Heart left ventricle (tissue), 16 donors: ENCODE data around the gene LRRC38. TPM values are rescaled to one million over a fixed set of nuclear protein-coding genes. Genes with fewer than 3 reads are reported as not detected.
A peak's percentile ranks its signal among the peaks of the same experiment; 100 is the strongest.

Experiments used
- ATAC-seq, 4 donors: fragments of 200-7000 bp; cut with Tn5 transposase; one replicate each; pipeline ENCODE4 v1.9.1; 2020 to 2022; ENCODE audit warnings: moderate library complexity in 4 of 4, mild to moderate bottlenecking in 3 of 4, moderate number of reproducible peaks in 1 of 4
- DNase-seq, 5 donors: peaks; one replicate each; pipeline ENCODE4 v3.0.0-alpha.2; 2020
- H3K27ac ChIP-seq, 12 donors: fragments of 200-600 bp; sonication (generic) in 4 of 12; one replicate each; pipeline versions ENCODE4 v1.5.0 to v1.8.0; 2016 to 2022; ENCODE audit warnings: mild to moderate bottlenecking in 2 of 12
- H3K27me3 ChIP-seq, 9 donors: fragments of 200-600 bp; sonication (generic) in 2 of 9; one replicate each; pipeline versions ENCODE4 v1.5.1 to v1.8.0; 2016 to 2022; ENCODE audit warnings: mild to moderate bottlenecking in 3 of 9
- H3K36me3 ChIP-seq, 9 donors: fragments of 200-600 bp; sonication (generic) in 2 of 9; one replicate each; pipeline versions ENCODE4 v1.5.0 to v1.8.0; 2018 to 2022; ENCODE audit warnings: mild to moderate bottlenecking in 2 of 9
- H3K4me1 ChIP-seq, 12 donors: fragments of 200-600 bp; sonication (generic) in 4 of 12; one replicate each; pipeline versions ENCODE4 v1.5.0 to v1.8.0; 2016 to 2022; ENCODE audit warnings: mild to moderate bottlenecking in 3 of 12
- H3K4me3 ChIP-seq, 12 donors: fragments of 200-600 bp; sonication (generic) in 4 of 12; one replicate each; pipeline versions ENCODE4 v1.5.0 to v1.8.0; 2017 to 2022; ENCODE audit warnings: mild to moderate bottlenecking in 9 of 12, moderate library complexity in 4 of 12
- H3K9me3 ChIP-seq, 12 donors: fragments of 200-600 bp; sonication (generic) in 4 of 12; one replicate each; pipeline versions ENCODE4 v1.5.0 to v1.8.0; 2016 to 2022; ENCODE audit warnings: mild to moderate bottlenecking in 1 of 12
- CTCF ChIP-seq, 12 donors: fragments of 200-600 bp; sonication (generic) in 4 of 12; IDR thresholded peaks; one replicate each; pipeline versions ENCODE4 v1.5.0 to v1.8.0; 2018 to 2022; ENCODE audit warnings: antibody characterized with exemption in 12 of 12, mild to moderate bottlenecking in 5 of 12
- POLR2A ChIP-seq, 2 donors: fragments of 450-650 bp; IDR thresholded peaks; one replicate each; pipeline ENCODE4 v1.6.1; 2017; ENCODE audit warnings: antibody characterized with exemption in 2 of 2, mild to moderate bottlenecking in 2 of 2, moderate library complexity in 2 of 2
- WGBS, 4 donors: extraction: QIAGEN DNeasy Blood & Tissue Kit in 2 of 4; methylation state at CpG; one replicate each; pipeline versions ENCODE4 v1.1.5 to v1.1.7; 2013 to 2018; 5-methylcytosine and 5-hydroxymethylcytosine counted together
- intact Hi-C, 10 donors: fragments of 100-400 bp; cut with DNase I; formaldehyde crosslinking; loops; one replicate each; pipeline versions ENCODE4 v1.11.1 to v1.14.2; 2022
- polyA plus RNA-seq, 2 donors: library from polyadenylated mRNA; stranded (reverse); fragments of 200-250 nt; gene quantifications; one replicate each; pipeline ENCODE4 v1.2.3, GENCODE V29; 2013
- total RNA-seq, 9 donors: library from RNA; depleted of rRNA in 2 of 9; stranded (reverse); fragments of >200 nt in 2 of 9; fragmentation: NEBNext Ultra II Directional in 3 of 9; extraction: Animal tissue kit (Norgen Biotek cat#: 25700) in 3 of 9; gene quantifications; one replicate each; pipeline versions ENCODE4 v1.1.0 to v1.2.4, GENCODE V29; 2016 to 2023
- donor health status: ischemic (EF 13 %, LVEDD 7.1; RV severe dilation, severe dysfunction).
- donor health status: healthy with polysubstance abuse.
- donor health status: DM: no; HTN: yes; CAD: no.
- donor health status: DM: no; HTN: no; CAD: no.
- donor health status: ischemic (EF 25% LVEDD 6.9; RV normal size, moderate dysfunction).
- donor health status: ischemic (EF 25% LVEDD 5.7; RV mildly dilated, moderate dysfunction).
- donor health status: healthy.
- donor health status: DM: yes; HTN: yes; CAD: no.
- donor health status: ischemic (EF 35%, LVEDD 5.7; RV mildly dilated, moderate dysfunction).
- donor health status: nonischemic (EF 11% LVEDD 7.7; RV severe dilation, severe dysfunction).
- donor health status: DM: yes; HTN: yes; CAD: no.
- donor health status: PGD.
- donor health status: ischemic (EF 29% LVEDD 5.4; RV normal size, mild dysfunction).
- donor health status: nonischemic (EF 23%, LVEDD 6.1; RV moderate dilation, normal function).

Gene LRRC38
- total and polyA plus RNA-seq, 11 donors = 0.20 to 4.4 (median 1.7) TPM; not detected in 2

- H3K27me3 ChIP-seq = peaks cover 0 to 2% (median 0%) of the 10 kb centered on the region in 9 donors
- H3K27ac ChIP-seq = no peak overlapping the region
- no peaks in the 10 kb centered on the region for H3K9me3 ChIP-seq
- no peak for ATAC-seq
- no peak overlapping the region for H3K4me3 ChIP-seq
- H3K36me3 ChIP-seq = no peaks in the 10 kb centered on the region
- no peaks in the 10 kb centered on the region for H3K4me1 ChIP-seq
- no peak for TF ChIP-seq POLR2A (IDR thresholded peaks at IDR 0.05)
- TF ChIP-seq CTCF (IDR thresholded peaks at IDR 0.05) = no peak
- intact Hi-C loops = loop anchor here in 2 of 10 donors (10.0 kb wide), 1 partner anchor 82 kb away; no protein-coding TSS in a partner anchor
- DNase-seq = peak in 1 of 5 donors; percentile 15
- WGBS, 4 donors = 68 to 81% (median 75%) methylated on average over 7 of the region's 7 CpGs
Observed at GRCh38 chr1:13462682-13463081, 51.1 kb downstream of the LRRC38 start.

- H3K36me3 ChIP-seq = no peaks in the 10 kb centered on the region
- peaks cover 0 to 3% (median 0%) of the 10 kb centered on the region in 12 donors for H3K4me1 ChIP-seq
- ATAC-seq = no peak
- intact Hi-C loops = loop anchor here in 2 of 10 donors (10.0 kb wide), 1 partner anchor 83 kb away; no protein-coding TSS in a partner anchor
- DNase-seq = no peak
- no peak for TF ChIP-seq CTCF (IDR thresholded peaks at IDR 0.05)
- no peak for TF ChIP-seq POLR2A (IDR thresholded peaks at IDR 0.05)
- no peaks in the 10 kb centered on the region for H3K9me3 ChIP-seq
- no peak overlapping the region for H3K4me3 ChIP-seq
- no peak overlapping the region for H3K27ac ChIP-seq
- 74 to 88% (median 75%) methylated on average over 2 of the region's 2 CpGs for WGBS, 4 donors
- peaks cover 0 to 2% (median 0%) of the 10 kb centered on the region in 9 donors for H3K27me3 ChIP-seq
Observed at GRCh38 chr1:13461977-13462376, 51.8 kb downstream of the LRRC38 start.

- H3K4me1 ChIP-seq = peaks cover 0 to 6% (median 0%) of the 10 kb centered on the region in 12 donors
- peak overlapping the region in 1 of 12 donors; percentile 23 for H3K4me3 ChIP-seq
- 43 to 51% (median 46%) methylated on average over 15 of the region's 15 CpGs for WGBS, 4 donors
- H3K27me3 ChIP-seq = no peaks in the 10 kb centered on the region
- peak overlapping the region in 1 of 12 donors; percentile 19 for H3K27ac ChIP-seq
- no peaks in the 10 kb centered on the region for H3K9me3 ChIP-seq
- intact Hi-C loops = no loop called here
- DNase-seq (peak in 1 of 5 donors; percentile 29), ATAC-seq (peak in 3 of 4 donors; percentile 75 to 83 (median 77))
- TF ChIP-seq POLR2A (IDR thresholded peaks at IDR 0.05) = no peak
- TF ChIP-seq CTCF (IDR thresholded peaks at IDR 0.05) = no peak
- no peaks in the 10 kb centered on the region for H3K36me3 ChIP-seq
Observed at GRCh38 chr1:13456904-13457532, 56.8 kb downstream of the LRRC38 start.

GRCh38 chr1:13451399-13451965 is 62.3 kb downstream of the LRRC38 start:
- H3K36me3 ChIP-seq = no peaks in the 10 kb centered on the region
- no peak for TF ChIP-seq POLR2A (IDR thresholded peaks at IDR 0.05)
- TF ChIP-seq CTCF (IDR thresholded peaks at IDR 0.05) = no peak
- WGBS, 4 donors = 39 to 46% (median 41%) methylated on average over 6 of the region's 6 CpGs
- no peak overlapping the region for H3K4me3 ChIP-seq
- no peaks in the 10 kb centered on the region for H3K4me1 ChIP-seq
- intact Hi-C loops = no loop called here
- no peaks in the 10 kb centered on the region for H3K27me3 ChIP-seq
- H3K9me3 ChIP-seq = peaks cover 0 to 3% (median 0%) of the 10 kb centered on the region in 12 donors
- H3K27ac ChIP-seq = no peak overlapping the region
- ATAC-seq (peak in 1 of 4 donors; percentile 59), DNase-seq (no peak)
